Measurements from ENCODE around the gene MAN2B2. TPM values are rescaled to one million over a fixed set of nuclear protein-coding genes. Genes with fewer than 3 reads are reported as not detected.

The MAN2B2 gene
- total and polyA plus RNA-seq, 2 of the 8 experiments (the other 6 are each of a cell fraction or from before 2014, with no cell fraction given), result 3.3 to 4.0 TPM

GRCh38 chr4:6644792-6645530 lies 70.0 kb downstream of the MAN2B2 start:
- Histone ChIP-seq H3K27ac (ENCODE audit: low read depth, low read length) (no peak overlapping the region), H2BK20ac (ENCODE audit: low read length) (no peak overlapping the region), H3K4me3 (ENCODE audit: extremely low read depth in 1 of 4, insufficient read depth in 2 of 4, low read depth in 3 of 4, low read length in 4 of 4) (no peak overlapping the region), H2AK5ac (ENCODE audit: low read depth, low read length) (no peak overlapping the region), H3K23me2 (ENCODE audit: low read depth, low read length) (peaks cover 9% of the 10 kb centered on the region), H4K20me1 (replicated peaks in 1 of 2; ENCODE audit: control insufficient read depth in 1 of 2, insufficient read depth in 2 of 2, low read length in 2 of 2) (peaks cover 10 to 11% of the 10 kb centered on the region in 2 experiments), H2BK120ac (replicated peaks; ENCODE audit: low read depth, low read length) (no peak overlapping the region), H4K8ac (ENCODE audit: extremely low read depth, insufficient read depth, low read length) (no peak overlapping the region), H3K79me2 (ENCODE audit: control insufficient read depth in 1 of 2, insufficient read depth in 2 of 2, low read length in 2 of 2) (peaks cover 9 to 29% of the 10 kb centered on the region in 2 experiments), H2AFZ (ENCODE audit: low read length) (no peak overlapping the region), H3K9me3 (ENCODE audit: insufficient read depth in 2 of 2, low read depth in 1 of 2, low read length in 1 of 2) (no peaks in the 10 kb centered on the region; a peak in 1 of 4 replicates), H3K27me3 (replicated peaks in 1 of 4; ENCODE audit: control insufficient read depth in 3 of 4, extremely low read depth in 1 of 4, insufficient read depth in 3 of 4, low read length in 3 of 4) (no peaks in the 10 kb centered on the region), H3K79me1 (ENCODE audit: low read depth, low read length) (peaks cover 7% of the 10 kb centered on the region), H3K4ac (replicated peaks; ENCODE audit: insufficient read length, low read depth, low read length) (no peak overlapping the region), H4K91ac (replicated peaks; ENCODE audit: insufficient read length, low read length) (no peak overlapping the region), H3K4me1 (replicated peaks in 1 of 4; ENCODE audit: control insufficient read depth in 3 of 4, insufficient read depth in 4 of 4, low read length in 3 of 4) (peaks cover 0 to 9% (median 0%) of the 10 kb centered on the region in 4 experiments; a peak in 3 of 7 replicates), H3K9ac (replicated peaks in 1 of 4; ENCODE audit: extremely low read depth in 1 of 4, low read depth in 3 of 4, low read length in 3 of 4) (no peak overlapping the region), H4K5ac (ENCODE audit: insufficient read length, low read depth, low read length) (no peak overlapping the region), H2BK15ac (ENCODE audit: low read length) (no peak overlapping the region), H2BK12ac (ENCODE audit: low read depth, low read length) (no peak overlapping the region), H3K14ac (ENCODE audit: insufficient read length) (no peak overlapping the region), H2BK5ac (ENCODE audit: low read depth, low read length) (no peak overlapping the region), H3K56ac (replicated peaks; ENCODE audit: insufficient read length, low read depth, low read length) (no peak overlapping the region), H3K23ac (ENCODE audit: insufficient read length) (no peak overlapping the region), H3K36me3 (ENCODE audit: control insufficient read depth in 2 of 4, insufficient read depth in 4 of 4, low read length in 3 of 4) (peaks cover 0 to 22% (median 9%) of the 10 kb centered on the region in 4 experiments; a peak in 5 of 8 replicates), H3K4me2 (ENCODE audit: insufficient read depth in 1 of 2, low read depth in 2 of 2, low read length in 2 of 2) (no peak overlapping the region), H3K18ac (ENCODE audit: extremely low read depth, low read length) (no peak overlapping the region)
- ChIA-PET CTCF (ENCODE audit: partially characterized antibody) (interaction anchor here (0.5 to 0.8 kb wide), 3 partner anchors 22 to 75 kb away, joined by 3 read pairs; no protein-coding TSS in a partner anchor), POLR2A (ENCODE audit: partially characterized antibody) (interaction anchor here (0.6 to 5.7 kb wide), 3 partner anchors 14 to 1977 kb away, joined by 4 to 36 read pairs (median 5); a partner anchor contains a TSS)
- WGBS, 2 experiments (ENCODE audit: extremely low coverage in 1 of 2, insufficient coverage in 1 of 2, insufficient read length in 1 of 2, insufficient replicate concordance in 2 of 2, low coverage in 1 of 2, low lambda C conversion rate in 2 of 2, missing lambda C conversion rate in 1 of 2), result 69% methylated on average over 5 of the region's 5 CpGs; no CpG with 5 or more reads in 1 of the 2 experiments
- FAIRE-seq (no peak), DNase-seq (ENCODE audit: low read depth in 1 of 2, low spot score in 2 of 2) (no peak)
- TF ChIP-seq CTBP2 (IDR thresholded peaks at IDR 0.05; ENCODE audit: borderline replicate concordance, insufficient read depth, insufficient read length, low read length), result no peak
- no peak for TF ChIP-seq CBX5 (IDR thresholded peaks at IDR 0.05; ENCODE audit: low read depth, low read length)
- TF ChIP-seq USF2 (IDR thresholded peaks at IDR 0.05; ENCODE audit: low read length), result 0 out of 2 replicates have a peak, but pooled peaks have one; percentile 37
- TF ChIP-seq EZH2 (IDR thresholded peaks at IDR 0.05; ENCODE audit: low read depth, low read length, severe bottlenecking), result no peak
- no peak for TF ChIP-seq CHD1 (IDR thresholded peaks at IDR 0.05; ENCODE audit: low read depth, low read length)
- TF ChIP-seq BRCA1 (IDR thresholded peaks at IDR 0.05; ENCODE audit: low read depth, low read length), result no peak
- TF ChIP-seq ATF3 (IDR thresholded peaks at IDR 0.05; ENCODE audit: insufficient read depth, low read depth, low read length), result no peak
- TF ChIP-seq TEAD4 (IDR thresholded peaks at IDR 0.05; ENCODE audit: low read depth, low read length), result no peak
- TF ChIP-seq TAF7 (optimal IDR thresholded peaks at IDR 0.05; ENCODE audit: borderline replicate concordance, low read depth, low read length), result no peak

All from H1 (cell line).